WTC11 (cell line): ENCODE measurements around the gene DPP9. TPM values are rescaled to one million over a fixed set of nuclear protein-coding genes. Genes with fewer than 3 reads are reported as not detected.

Source experiments
- ATAC-seq: fragments of 200-7000 bp; cut with Tn5 transposase; 2 replicates; pipeline ENCODE4 v1.10.0; 2021; ENCODE audit warnings: mild to moderate bottlenecking, moderate library complexity
- CTCF ChIA-PET: fragments of 300-600 bp; sonication (Branson Sonifier 250); formaldehyde crosslinking; loops from one replicate; lab custom pipeline; 2021; ENCODE audit warnings: antibody characterized with exemption; lab: Charles Lee
- POLR2A ChIA-PET: fragments of 350-600 bp; sonication (Branson Sonifier 250); formaldehyde crosslinking; loops from one replicate; lab custom pipeline; 2021; ENCODE audit warnings: antibody characterized with exemption; lab: Charles Lee
- DNase-seq: peaks from one replicate; pipeline ENCODE4 v3.0.0; 2021; ENCODE audit warnings: low spot score
- H3K27ac Mint-ChIP-seq: 2 replicates; pipeline ENCODE4 v1.8.0; 2021; ENCODE audit warnings: mixed read lengths
- H3K27me3 Mint-ChIP-seq: 2 replicates; pipeline ENCODE4 v1.8.0; 2021; ENCODE audit warnings: low read depth, mild to moderate bottlenecking, moderate library complexity, mixed read lengths
- H3K36me3 Mint-ChIP-seq: 2 replicates; pipeline ENCODE4 v1.8.0; 2021; ENCODE audit warnings: mixed read lengths
- H3K4me1 Mint-ChIP-seq: 2 replicates; pipeline ENCODE4 v1.8.0; 2022; ENCODE audit warnings: mixed read lengths
- H3K4me3 Mint-ChIP-seq: 2 replicates; pipeline ENCODE4 v1.8.0; 2021; ENCODE audit warnings: mild to moderate bottlenecking, moderate library complexity, mixed read lengths
- H3K9me3 Mint-ChIP-seq: 2 replicates; pipeline ENCODE4 v1.8.0; 2021; ENCODE audit warnings: mixed read lengths
- ATF1 ChIP-seq: sonication (generic); formaldehyde crosslinking; IDR thresholded peaks from 2 replicates; pipeline ENCODE4 v1.8.1; 2023; ENCODE audit warnings: mild to moderate bottlenecking, moderate library complexity, missing genetic modification reagents
- ATF3 ChIP-seq: sonication (generic); formaldehyde crosslinking; conservative IDR thresholded peaks from 2 replicates; pipeline ENCODE4 v1.8.1; 2022; ENCODE audit warnings: mild to moderate bottlenecking, missing genetic modification reagents
- ERG ChIP-seq: fragments of 250-450 bp; sonication (Bioruptor Pico); IDR thresholded peaks from 2 replicates; pipeline ENCODE4 v1.8.0; 2021; ENCODE audit warnings: mild to moderate bottlenecking
- FOXP1 ChIP-seq: sonication (generic); formaldehyde crosslinking; IDR thresholded peaks from 2 replicates; pipeline ENCODE4 v1.8.0; 2022; ENCODE audit warnings: missing genetic modification reagents, mild to moderate bottlenecking, moderate library complexity, borderline replicate concordance
- HMGA2 ChIP-seq: fragments of 250-450 bp; sonication (Bioruptor Pico); IDR thresholded peaks from 2 replicates; pipeline ENCODE4 v1.4.0; 2021; ENCODE audit warnings: mild to moderate bottlenecking, moderate library complexity
- JUN ChIP-seq: sonication (generic); formaldehyde crosslinking; IDR thresholded peaks from 2 replicates; pipeline ENCODE4 v1.8.0; 2023; ENCODE audit warnings: mild to moderate bottlenecking, missing genetic modification reagents
- KAT7 ChIP-seq: sonication (generic); formaldehyde crosslinking; IDR thresholded peaks from 2 replicates; pipeline ENCODE4 v1.8.1; 2023; ENCODE audit warnings: missing genetic modification reagents, mild to moderate bottlenecking, borderline replicate concordance
- MAX ChIP-seq: sonication (generic); formaldehyde crosslinking; IDR thresholded peaks from 2 replicates; pipeline ENCODE4 v1.8.0; 2022; ENCODE audit warnings: mild to moderate bottlenecking, missing genetic modification reagents
- NFATC4 ChIP-seq: fragments of 250-450 bp; sonication (Bioruptor Pico); IDR thresholded peaks from 2 replicates; pipeline ENCODE4 v1.9.0; 2021; ENCODE audit warnings: mild to moderate bottlenecking
- NR2C2 ChIP-seq: sonication (generic); formaldehyde crosslinking; IDR thresholded peaks from 2 replicates; pipeline ENCODE4 v1.8.0; 2022; ENCODE audit warnings: mild to moderate bottlenecking, missing genetic modification reagents
- NR3C1 ChIP-seq: sonication (generic); formaldehyde crosslinking; conservative IDR thresholded peaks from 2 replicates; pipeline ENCODE4 v1.8.1; 2023; ENCODE audit warnings: low read depth, mild to moderate bottlenecking, missing genetic modification reagents
- OVOL2 ChIP-seq: fragments of 250-450 bp; sonication (Bioruptor Pico); IDR thresholded peaks from 2 replicates; pipeline ENCODE4 v1.9.0; 2021; ENCODE audit warnings: mild to moderate bottlenecking, borderline replicate concordance
- SMAD3 ChIP-seq: sonication (generic); formaldehyde crosslinking; IDR thresholded peaks from 2 replicates; pipeline ENCODE4 v1.8.0; 2022; ENCODE audit warnings: missing genetic modification reagents, mild to moderate bottlenecking, borderline replicate concordance
- SMAD4 ChIP-seq: sonication (generic); formaldehyde crosslinking; IDR thresholded peaks from 2 replicates; pipeline ENCODE4 v1.8.0; 2022; ENCODE audit warnings: mild to moderate bottlenecking, missing genetic modification reagents
- SP1 ChIP-seq: sonication (generic); formaldehyde crosslinking; conservative IDR thresholded peaks from 2 replicates; pipeline ENCODE4 v1.8.1; 2022; ENCODE audit warnings: missing genetic modification reagents
- STAT6 ChIP-seq: sonication (generic); formaldehyde crosslinking; conservative IDR thresholded peaks from 2 replicates; pipeline ENCODE4 v1.8.1; 2023; ENCODE audit warnings: mild to moderate bottlenecking, low read depth, missing genetic modification reagents, moderate library complexity
- ZBTB21 ChIP-seq: sonication (generic); formaldehyde crosslinking; IDR thresholded peaks from 2 replicates; pipeline ENCODE4 v1.8.1; 2023; ENCODE audit warnings: mild to moderate bottlenecking, missing genetic modification reagents, borderline replicate concordance
- ZBTB43 ChIP-seq: sonication (generic); formaldehyde crosslinking; IDR thresholded peaks from 2 replicates; pipeline ENCODE4 v1.8.1; 2023; ENCODE audit warnings: mild to moderate bottlenecking, missing genetic modification reagents
- ZNF121 ChIP-seq: sonication (generic); formaldehyde crosslinking; IDR thresholded peaks from 2 replicates; pipeline ENCODE4 v1.8.0; 2023; ENCODE audit warnings: missing genetic modification reagents
- ZNF138 ChIP-seq: sonication (generic); formaldehyde crosslinking; conservative IDR thresholded peaks from 2 replicates; pipeline ENCODE4 v1.8.1; 2022; ENCODE audit warnings: mild to moderate bottlenecking, moderate library complexity, missing genetic modification reagents
- ZNF396 ChIP-seq: fragments of 250-450 bp; sonication (Bioruptor Pico); IDR thresholded peaks from 2 replicates; pipeline ENCODE4 v1.8.0; 2021; ENCODE audit warnings: mild to moderate bottlenecking, moderate library complexity, borderline replicate concordance
- ZNF532 ChIP-seq: fragments of 250-450 bp; sonication (Bioruptor Pico); IDR thresholded peaks from 2 replicates; pipeline ENCODE4 v1.9.0; 2021; ENCODE audit warnings: mild to moderate bottlenecking, borderline replicate concordance
- total RNA-seq: library from RNA; stranded (reverse); gene quantifications from 3 replicates; pipeline ENCODE4 v1.2.3, GENCODE V29; 2021

DPP9 gene
- total RNA-seq, 1 experiment from 2014 or later, result 52.9 TPM

GRCh38 chr19:4723595-4724514 lies at the start of gene DPP9 (continued):
- TF ChIP-seq ATF1 (CRISPR knock-in tag), result no peak
- TF ChIP-seq SP1 (CRISPR knock-in tag), result peak; percentile 72
- TF ChIP-seq FOXP1 (CRISPR knock-in tag), result peak; percentile 89
- no peak for TF ChIP-seq ZNF121 (CRISPR knock-in tag)
- TF ChIP-seq ZNF138, result no peak
- TF ChIP-seq NFATC4, result no peak
- TF ChIP-seq STAT6 (CRISPR knock-in tag), result no peak
- TF ChIP-seq JUN (CRISPR knock-in tag), result no peak
- no peak for TF ChIP-seq ATF3
- TF ChIP-seq NR3C1 (CRISPR knock-in tag), result no peak
- TF ChIP-seq ERG (CRISPR knock-in tag), result 0 out of 2 replicates have a peak, but pooled peaks have one; percentile 28
- TF ChIP-seq ZNF396 (CRISPR knock-in tag), result no peak
- TF ChIP-seq ZBTB43 (CRISPR knock-in tag), result no peak
- no peak for TF ChIP-seq ZBTB21 (CRISPR knock-in tag)
- TF ChIP-seq OVOL2 (CRISPR knock-in tag), result no peak
- TF ChIP-seq SMAD4 (CRISPR knock-in tag), result no peak
- TF ChIP-seq KAT7, result peak; percentile 97; the same call in 1 of the 2 replicates
- TF ChIP-seq SMAD3 (CRISPR knock-in tag), result peak; percentile 78; the same call in 1 of the 2 replicates
- TF ChIP-seq NR2C2 (CRISPR knock-in tag), result peak; percentile 100
- no peak for TF ChIP-seq HMGA2
- TF ChIP-seq MAX, result no peak; the same call in 1 of the 2 replicates

- CTCF ChIA-PET, result interaction anchor here (1.4 to 1.7 kb wide), 2 partner anchors 18 to 36 kb away, joined by 8 to 11 read pairs; partner anchors contain the start of gene FEM1A
- Mint-ChIP-seq H3K27me3 (peaks cover 29% of the 10 kb centered on the region), H3K4me3 (no peak overlapping the region), H3K36me3 (no peaks in the 10 kb centered on the region), H3K27ac (no peak overlapping the region), H3K4me1 (no peaks in the 10 kb centered on the region)
- DNase-seq (no peak), ATAC-seq (no peak)
- POLR2A ChIA-PET, result interaction anchor here (0.6 kb wide), 1 partner anchor 469 kb away, joined by 3 read pairs; no protein-coding TSS in a partner anchor
- TF ChIP-seq STAT6 (CRISPR knock-in tag) (no peak), SP1 (CRISPR knock-in tag) (no peak), OVOL2 (CRISPR knock-in tag) (no peak), ZNF121 (CRISPR knock-in tag) (no peak), ZNF532 (CRISPR knock-in tag) (no peak)
- TF ChIP-seq, all 79 proteins: peak for 0
- H3K9me3 Mint-ChIP-seq, result 0 out of 2 replicates have a peak, but pooled peaks cover 3% of the 10 kb centered on the region
These were observed 49.5 kb upstream of the DPP9 start for GRCh38 chr19:4773047-4773640.
